Measurements from ENCODE around the gene DNAH2.
"Not testable (repeated sequence)": the region's sequence is repeated elsewhere in the genome, so short reads cannot be mapped to it uniquely, and the experiment has no call there.

Gene DNAH2

GRCh38 chr17:7809086-7809790 is 91.7 kb downstream of the DNAH2 start:
- no peak for TF ChIP-seq CTCF (conservative IDR thresholded peaks at IDR 0.05; ENCODE audit: low read depth, low read length)
- H3K27me3 ChIP-seq (ENCODE audit: insufficient read depth, low read depth): no peaks in the 10 kb centered on the region
- H2AFZ ChIP-seq (ENCODE audit: low read depth): no peak overlapping the region
- H4K20me1 ChIP-seq (ENCODE audit: insufficient read depth): no peaks in the 10 kb centered on the region
- H3K4me3 ChIP-seq (IDR thresholded peaks at IDR 0.05; ENCODE audit: insufficient read depth, low read depth, low read length): no peak overlapping the region
- H3K4me1 ChIP-seq (ENCODE audit: low read depth, poor library complexity, severe bottlenecking): no peaks in the 10 kb centered on the region
- H3K9ac ChIP-seq: no peak overlapping the region
- H3K27ac ChIP-seq: no peak overlapping the region
- H3K79me2 ChIP-seq (ENCODE audit: insufficient read depth, low read depth): no peaks in the 10 kb centered on the region
- H3K4me2 ChIP-seq: no peak overlapping the region
- no peaks in the 10 kb centered on the region for H3K36me3 ChIP-seq (ENCODE audit: insufficient read depth)

- not testable (repeated sequence) for H3K9ac ChIP-seq; H3K27me3 ChIP-seq (ENCODE audit: insufficient read depth, low read depth); H3K36me3 ChIP-seq (ENCODE audit: insufficient read depth); H3K4me3 ChIP-seq (IDR thresholded peaks at IDR 0.05; ENCODE audit: insufficient read depth, low read depth, low read length); H3K4me1 ChIP-seq (ENCODE audit: low read depth, poor library complexity, severe bottlenecking); H4K20me1 ChIP-seq (ENCODE audit: insufficient read depth); H3K27ac ChIP-seq; H3K79me2 ChIP-seq (ENCODE audit: insufficient read depth, low read depth); H2AFZ ChIP-seq (ENCODE audit: low read depth); H3K4me2 ChIP-seq
Measured at GRCh38 chr17:7809791-7810343, 92.3 kb downstream of the DNAH2 start.

GRCh38 chr17:7811251-7811650 is 93.7 kb downstream of the DNAH2 start:
- TF ChIP-seq CTCF (conservative IDR thresholded peaks at IDR 0.05; ENCODE audit: low read depth, low read length): no peak
- Histone ChIP-seq H3K4me1 (ENCODE audit: low read depth, poor library complexity, severe bottlenecking) (no peaks in the 10 kb centered on the region), H3K4me2 (no peak overlapping the region), H2AFZ (ENCODE audit: low read depth) (no peak overlapping the region), H3K36me3 (ENCODE audit: insufficient read depth) (no peaks in the 10 kb centered on the region), H3K27ac (no peak overlapping the region), H3K4me3 (IDR thresholded peaks at IDR 0.05; ENCODE audit: insufficient read depth, low read depth, low read length) (no peak overlapping the region), H3K27me3 (ENCODE audit: insufficient read depth, low read depth) (no peaks in the 10 kb centered on the region), H3K79me2 (ENCODE audit: insufficient read depth, low read depth) (no peaks in the 10 kb centered on the region), H4K20me1 (ENCODE audit: insufficient read depth) (no peaks in the 10 kb centered on the region), H3K9ac (no peak overlapping the region)

GRCh38 chr17:7814969-7815368 is 97.4 kb downstream of the DNAH2 start:
- Histone ChIP-seq H3K27me3 (ENCODE audit: insufficient read depth, low read depth) (no peaks in the 10 kb centered on the region), H3K27ac (no peak overlapping the region), H3K36me3 (ENCODE audit: insufficient read depth) (no peaks in the 10 kb centered on the region), H2AFZ (ENCODE audit: low read depth) (no peak overlapping the region), H3K9ac (no peak overlapping the region), H3K4me3 (IDR thresholded peaks at IDR 0.05; ENCODE audit: insufficient read depth, low read depth, low read length) (no peak overlapping the region), H3K79me2 (ENCODE audit: insufficient read depth, low read depth) (no peaks in the 10 kb centered on the region), H3K4me2 (no peak overlapping the region), H4K20me1 (ENCODE audit: insufficient read depth) (no peaks in the 10 kb centered on the region), H3K4me1 (ENCODE audit: low read depth, poor library complexity, severe bottlenecking) (no peaks in the 10 kb centered on the region)
- no peak for TF ChIP-seq CTCF (conservative IDR thresholded peaks at IDR 0.05; ENCODE audit: low read depth, low read length)

GRCh38 chr17:7816926-7817642 is 99.5 kb downstream of the DNAH2 start:
- H3K36me3 ChIP-seq (ENCODE audit: insufficient read depth): no peaks in the 10 kb centered on the region
- no peak overlapping the region for H3K27ac ChIP-seq
- no peak overlapping the region for H3K9ac ChIP-seq
- no peak for TF ChIP-seq CTCF (conservative IDR thresholded peaks at IDR 0.05; ENCODE audit: low read depth, low read length)
- H3K79me2 ChIP-seq (ENCODE audit: insufficient read depth, low read depth): no peaks in the 10 kb centered on the region
- H3K27me3 ChIP-seq (ENCODE audit: insufficient read depth, low read depth): no peaks in the 10 kb centered on the region
- no peak overlapping the region for H3K4me2 ChIP-seq
- H3K4me1 ChIP-seq (ENCODE audit: low read depth, poor library complexity, severe bottlenecking): no peaks in the 10 kb centered on the region
- no peak overlapping the region for H2AFZ ChIP-seq (ENCODE audit: low read depth)
- no peaks in the 10 kb centered on the region for H4K20me1 ChIP-seq (ENCODE audit: insufficient read depth)
- H3K4me3 ChIP-seq (IDR thresholded peaks at IDR 0.05; ENCODE audit: insufficient read depth, low read depth, low read length): no peak overlapping the region
